ENCODE data around the gene SNX10.

Gene SNX10

GRCh38 chr7:26398756-26399509, 107.3 kb downstream of the SNX10 start:
- peak overlapping the region; percentile 64 for H3K4me3 ChIP-seq (ENCODE audit: low read depth, low read length, poor library complexity, severe bottlenecking)
- H3K9me3 ChIP-seq (ENCODE audit: low read length): no peaks in the 10 kb centered on the region
- no peaks in the 10 kb centered on the region for H3K36me3 ChIP-seq (ENCODE audit: insufficient read depth, low read length)
- H3K9ac ChIP-seq (ENCODE audit: low read length): peak overlapping the region; percentile 71
- H3K79me2 ChIP-seq (ENCODE audit: insufficient read depth, low read length): no peaks in the 10 kb centered on the region
- no peaks in the 10 kb centered on the region for H3K27me3 ChIP-seq (ENCODE audit: insufficient read depth, low read length)
- no peaks in the 10 kb centered on the region for H3K9me2 ChIP-seq (ENCODE audit: low read depth, low read length)
- H3K4me1 ChIP-seq (ENCODE audit: insufficient read depth, low read length, severe bottlenecking): peaks cover 30% of the 10 kb centered on the region
- no peaks in the 10 kb centered on the region for H3F3A ChIP-seq (ENCODE audit: insufficient read depth, low read length)
- peak overlapping the region; percentile 85 for H3K27ac ChIP-seq (ENCODE audit: low read depth, low read length, poor library complexity, severe bottlenecking)
- TF ChIP-seq EZH2 (IDR thresholded peaks at IDR 0.05; ENCODE audit: borderline replicate concordance, low read length) (no peak), CTCF (IDR thresholded peaks at IDR 0.05; ENCODE audit: low read length) (0 out of 2 replicates have a peak, but pooled peaks have one; percentile 6)
- no peaks in the 10 kb centered on the region for H4K20me1 ChIP-seq (ENCODE audit: insufficient read depth, low read length)
- H2AFZ ChIP-seq (ENCODE audit: low read length): no peak overlapping the region
- peak overlapping the region; percentile 79 for H3K4me2 ChIP-seq (ENCODE audit: low read length)

GRCh38 chr7:26399736-26400135, 108.1 kb downstream of the SNX10 start:
- no peaks in the 10 kb centered on the region for H3K36me3 ChIP-seq (ENCODE audit: insufficient read depth, low read length)
- H3K79me2 ChIP-seq (ENCODE audit: insufficient read depth, low read length): no peaks in the 10 kb centered on the region
- H4K20me1 ChIP-seq (ENCODE audit: insufficient read depth, low read length): no peaks in the 10 kb centered on the region
- peaks cover 30% of the 10 kb centered on the region for H3K4me1 ChIP-seq (ENCODE audit: insufficient read depth, low read length, severe bottlenecking)
- H3K9ac ChIP-seq (ENCODE audit: low read length): peak overlapping the region; percentile 71; the same call in 1 of the 2 replicates
- H3K27me3 ChIP-seq (ENCODE audit: insufficient read depth, low read length): no peaks in the 10 kb centered on the region
- H3F3A ChIP-seq (ENCODE audit: insufficient read depth, low read length): no peaks in the 10 kb centered on the region
- no peaks in the 10 kb centered on the region for H3K9me3 ChIP-seq (ENCODE audit: low read length)
- H2AFZ ChIP-seq (ENCODE audit: low read length): no peak overlapping the region
- H3K4me2 ChIP-seq (ENCODE audit: low read length): peak overlapping the region; percentile 79
- H3K4me3 ChIP-seq (ENCODE audit: low read depth, low read length, poor library complexity, severe bottlenecking): peak overlapping the region; percentile 64
- TF ChIP-seq EZH2 (IDR thresholded peaks at IDR 0.05; ENCODE audit: borderline replicate concordance, low read length) (no peak), CTCF (IDR thresholded peaks at IDR 0.05; ENCODE audit: low read length) (no peak)
- peak overlapping the region; percentile 85 for H3K27ac ChIP-seq (ENCODE audit: low read depth, low read length, poor library complexity, severe bottlenecking)
- H3K9me2 ChIP-seq (ENCODE audit: low read depth, low read length): no peaks in the 10 kb centered on the region

- no peaks in the 10 kb centered on the region for H3K27me3 ChIP-seq (ENCODE audit: insufficient read depth, low read length)
- H3K9ac ChIP-seq (ENCODE audit: low read length): no peak overlapping the region
- no peaks in the 10 kb centered on the region for H4K20me1 ChIP-seq (ENCODE audit: insufficient read depth, low read length)
- no peak overlapping the region for H3K4me2 ChIP-seq (ENCODE audit: low read length)
- H3K36me3 ChIP-seq (ENCODE audit: insufficient read depth, low read length): no peaks in the 10 kb centered on the region; the same call in 1 of the 2 replicates
- no peaks in the 10 kb centered on the region for H3K9me2 ChIP-seq (ENCODE audit: low read depth, low read length)
- no peak overlapping the region for H3K27ac ChIP-seq (ENCODE audit: low read depth, low read length, poor library complexity, severe bottlenecking)
- H3F3A ChIP-seq (ENCODE audit: insufficient read depth, low read length): no peaks in the 10 kb centered on the region
- TF ChIP-seq EZH2 (IDR thresholded peaks at IDR 0.05; ENCODE audit: borderline replicate concordance, low read length) (no peak), CTCF (IDR thresholded peaks at IDR 0.05; ENCODE audit: low read length) (no peak)
- H3K9me3 ChIP-seq (ENCODE audit: low read length): peaks cover 10% of the 10 kb centered on the region; the same call in 1 of the 2 replicates
- H3K79me2 ChIP-seq (ENCODE audit: insufficient read depth, low read length): no peaks in the 10 kb centered on the region
- no peak overlapping the region for H3K4me3 ChIP-seq (ENCODE audit: low read depth, low read length, poor library complexity, severe bottlenecking)
- peaks cover 18% of the 10 kb centered on the region for H3K4me1 ChIP-seq (ENCODE audit: insufficient read depth, low read length, severe bottlenecking)
- no peak overlapping the region for H2AFZ ChIP-seq (ENCODE audit: low read length)
These were observed 112.0 kb downstream of the SNX10 start for GRCh38 chr7:26403640-26404039.

Measured in OCI-LY1 (cell line).